HepG2 (cell line): ENCODE measurements around the gene NCAPD2. TPM values are rescaled to one million over a fixed set of nuclear protein-coding genes. Genes with fewer than 3 reads are reported as not detected.

ENCODE experiments used
- ATAC-seq: fragments of 200-7000 bp; cut with Tn5 transposase; 3 replicates; pipeline ENCODE4 v1.9.1; 2020; ENCODE audit warnings: mild to moderate bottlenecking, moderate library complexity
- BruUV-seq: library from RNA; stranded (reverse); fragments of 400-500 nt; replicated peaks from 2 replicates; lab custom pipeline; 2021; lab: Mats Ljungman, UMichigan
- CTCF ChIA-PET: fragments of 300-600 bp; formaldehyde crosslinking; extraction: SDS; loops from one replicate; lab custom pipeline; 2021; ENCODE audit warnings: low total read pairs, inconsistent platforms, low intra/inter-chr PET ratio; lab: Yijun Ruan, JAX
- POLR2A ChIA-PET: fragments of 350-600 bp; sonication (Branson Sonifier 250); formaldehyde crosslinking; loops from one replicate; lab custom pipeline; 2020; ENCODE audit warnings: antibody characterized with exemption, inconsistent platforms; lab: Yijun Ruan, JAX
- DNase-seq: peaks from one replicate; pipeline ENCODE4 v3.0.0-alpha.2; 2015; ENCODE audit warnings: low spot score
- FAIRE-seq: peaks from 3 replicates; lab custom pipeline; 2011; peaks lifted over from hg19 to GRCh38; lab: Jason Lieb, UNC
- H2AFZ ChIP-seq: one replicate; pipeline ENCODE4 v1.6.1; 2011; ENCODE audit warnings: low read length, inconsistent platforms
- H3K27ac ChIP-seq: fragments of 300-600 bp; 3 replicates; pipeline ENCODE4 v1.8.0; 2011; ENCODE audit warnings: mixed run types, mild to moderate bottlenecking, mixed read lengths, low read length, inconsistent platforms; ENCODE audit not compliant: insufficient read depth; ENCODE audit errors: extremely low read length
- H3K27me3 ChIP-seq, 2 experiments: fragments of 200-600 bp in 1 of 2; 2 replicates in 1 of 2; 3 replicates in 1 of 2; pipeline versions ENCODE4 v1.6.0 to v1.8.0; 2011; ENCODE audit warnings: low read length in 2 of 2, mild to moderate bottlenecking in 2 of 2, moderate library complexity in 2 of 2, inconsistent platforms in 1 of 2; ENCODE audit not compliant: insufficient read depth in 2 of 2, control insufficient read depth in 1 of 2
- H3K36me3 ChIP-seq, 2 experiments: fragments of 200-600 bp in 1 of 2; replicated peaks in 1 of 2; 2 replicates in 1 of 2; 3 replicates in 1 of 2; pipeline versions ENCODE4 v1.5.1 to v1.8.0; 2011; ENCODE audit warnings: low read length in 2 of 2, inconsistent platforms in 1 of 2; ENCODE audit not compliant: insufficient read depth in 2 of 2, control insufficient read depth in 1 of 2
- H3K4me1 ChIP-seq: 2 replicates; pipeline ENCODE4 v1.5.1; 2012; ENCODE audit warnings: low read length, inconsistent platforms; ENCODE audit not compliant: insufficient read depth
- H3K4me2 ChIP-seq: 2 replicates; pipeline ENCODE4 v1.6.0; 2011; ENCODE audit warnings: low read depth, low read length, inconsistent platforms
- H3K4me3 ChIP-seq, 3 experiments: fragments of 200-600 bp in 1 of 3; sonication (generic), shearing (Covaris generic) in 1 of 3; replicated peaks in 1 of 3; 2 replicates each; pipeline ENCODE4 v1.5.1; 2011 to 2016; ENCODE audit warnings: low read length in 3 of 3, inconsistent platforms in 2 of 3, low read depth in 2 of 3, mild to moderate bottlenecking in 2 of 3, control low read depth in 1 of 3, mixed read lengths in 1 of 3; ENCODE audit not compliant: insufficient read depth in 1 of 3
- H3K79me2 ChIP-seq: one replicate; pipeline ENCODE4 v1.6.1; 2011; ENCODE audit warnings: low read length, inconsistent platforms; ENCODE audit not compliant: insufficient read depth
- H3K9ac ChIP-seq: 2 replicates; pipeline ENCODE4 v1.6.0; 2011; ENCODE audit warnings: mild to moderate bottlenecking, low read depth, low read length, inconsistent platforms; ENCODE audit not compliant: insufficient read depth
- H3K9me3 ChIP-seq: 2 replicates; pipeline ENCODE4 v1.5.1; 2012; ENCODE audit warnings: mild to moderate bottlenecking, low read length
- H4K20me1 ChIP-seq: 2 replicates; pipeline ENCODE4 v1.6.0; 2011; ENCODE audit warnings: inconsistent platforms, mild to moderate bottlenecking, low read length, moderate library complexity; ENCODE audit not compliant: insufficient read depth
- NFE2L1 ChIP-seq: sonication (generic); formaldehyde crosslinking; IDR thresholded peaks from 2 replicates; pipeline ENCODE4 v1.4.0; 2020; ENCODE audit warnings: missing genetic modification reagents, mild to moderate bottlenecking, borderline replicate concordance
- POLR2A ChIP-seq, 2 experiments: IDR thresholded peaks; 2 replicates each; pipeline ENCODE4 v1.6.1; 2011; ENCODE audit warnings: low read depth in 2 of 2, low read length in 2 of 2, mild to moderate bottlenecking in 1 of 2, moderate library complexity in 1 of 2; ENCODE audit not compliant: insufficient read depth in 1 of 2
- SRSF4 ChIP-seq: fragments of 200-400 bp; formaldehyde crosslinking; IDR thresholded peaks from one replicate; pipeline ENCODE4 v1.6.1; 2018; ENCODE audit warnings: mild to moderate bottlenecking, low read depth, low read length, moderate library complexity; ENCODE audit not compliant: poor library complexity, severe bottlenecking
- ZNF276 ChIP-seq: sonication (generic); formaldehyde crosslinking; IDR thresholded peaks from 2 replicates; pipeline ENCODE4 v1.4.0; 2020; ENCODE audit warnings: mild to moderate bottlenecking, low read depth, missing genetic modification reagents
- ZNF33A ChIP-seq: sonication (generic); formaldehyde crosslinking; IDR thresholded peaks from 2 replicates; pipeline ENCODE4 v1.5.1; 2020; ENCODE audit warnings: missing genetic modification reagents, mild to moderate bottlenecking, moderate library complexity, borderline replicate concordance
- ZNF512 ChIP-seq: sonication (generic); formaldehyde crosslinking; IDR thresholded peaks from 2 replicates; pipeline ENCODE4 v1.4.0; 2020; ENCODE audit warnings: mild to moderate bottlenecking, missing genetic modification reagents
- WGBS: methylation state at CpG from one replicate; pipeline ENCODE4 v1.1.6; 2017; ENCODE audit warnings: low lambda C conversion rate; 5-methylcytosine and 5-hydroxymethylcytosine counted together
- in situ Hi-C: cut with HindIII; loops from 2 replicates; pipeline ENCODE4 v1.10.0; 2017; ENCODE audit warnings: low pct_unique_long_range_greater_than_20kb; ENCODE audit not compliant: extremely low pct_ligation_motif_present
- intact Hi-C: fragments of 100-400 bp; cut with micrococcal nuclease; formaldehyde crosslinking; loops from one replicate; pipeline ENCODE4 v1.10.0; 2022; ENCODE audit not compliant: unreplicated experiment
- polyA plus RNA-seq, 8 experiments: library from polyadenylated mRNA; depleted of rRNA in 3 of 8; stranded (reverse) in 7 of 8; unstranded in 1 of 8; fragments of >200 nt; fragmentation: Illumina TruSeq in 4 of 8; extraction: Trizol in 4 of 8; gene quantifications; 2 replicates each; pipeline versions ENCODE4 v1.2.1 to v1.2.3, GENCODE V29; 2011 to 2016; ENCODE audit warnings: low read depth in 4 of 8, missing spikeins in 1 of 8, mixed read lengths in 1 of 8; ENCODE audit not compliant: insufficient read depth in 1 of 8
- total RNA-seq, 5 experiments: library from RNA; depleted of rRNA; stranded (reverse); fragments of >200 nt; fragmentation: Illumina TruSeq; extraction: Trizol; gene quantifications; 2 replicates each; pipeline ENCODE4 v1.2.3, GENCODE V29; 2016; ENCODE audit warnings: low read depth in 1 of 5

Gene NCAPD2
- total and polyA plus RNA-seq, 2 of the 13 experiments (the other 11 are each of a cell fraction or from before 2014, with no cell fraction given) = 51.1 to 65.6 TPM

DNA sequence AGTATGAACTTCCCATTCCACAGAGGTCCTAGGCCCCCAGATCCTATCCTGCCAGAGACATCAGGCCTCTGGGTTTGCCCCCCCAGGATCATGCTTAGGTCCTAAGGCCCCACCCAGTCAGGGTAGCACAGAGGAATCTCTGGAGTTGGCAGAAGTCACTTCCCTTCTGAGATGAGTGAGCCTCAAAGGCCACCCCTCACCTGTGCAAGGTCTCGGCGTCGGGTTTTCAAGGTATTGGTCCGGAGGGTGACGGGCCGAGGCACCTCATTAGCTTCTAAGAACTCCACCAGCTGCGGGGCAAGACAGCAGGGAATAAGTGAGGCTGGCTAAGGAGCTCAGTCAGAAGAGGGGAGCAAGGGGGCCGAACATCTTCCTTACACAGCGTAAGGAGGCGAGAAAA, 69.0 kb downstream of the NCAPD2 start:
- CTCF ChIA-PET = interaction anchor here (1.0 kb wide), 1 partner anchor 135 kb away, joined by 3 read pairs; no protein-coding TSS in a partner anchor

More for the DNA sequence above, 69.0 kb downstream of the NCAPD2 start:
- intact Hi-C loops = no loop called here
- H3K9ac ChIP-seq = no peak overlapping the region
- BruUV-seq = no TSS peak
- peaks cover 32 to 63% of the 10 kb centered on the region in 2 experiments for H3K36me3 ChIP-seq
- POLR2A ChIA-PET = no interaction called here
- no peaks in the 10 kb centered on the region for H3K27me3 ChIP-seq
- 97% methylated on average over 10 of the region's 10 CpGs for WGBS
- no peaks in the 10 kb centered on the region for H3K9me3 ChIP-seq
- H2AFZ ChIP-seq = no peak overlapping the region
- no peak overlapping the region for H3K4me2 ChIP-seq
- peaks cover 13% of the 10 kb centered on the region for H3K4me1 ChIP-seq
- peaks cover 30% of the 10 kb centered on the region for H3K79me2 ChIP-seq
- no peak overlapping the region for H3K27ac ChIP-seq
- in situ Hi-C loops = no loop called here
- no peak for FAIRE-seq
- DNase-seq = no peak
- no peak for ATAC-seq
- H4K20me1 ChIP-seq = no peaks in the 10 kb centered on the region
- no peak for TF ChIP-seq NFE2L1 (CRISPR knock-in tag)
- no peak for TF ChIP-seq SRSF4
- TF ChIP-seq POLR2A (IDR thresholded peaks at IDR 0.05; ENCODE audit: insufficient read depth in 1 of 2, low read depth in 2 of 2, low read length in 2 of 2) = no peak
- no peak for TF ChIP-seq ZNF33A (CRISPR knock-in tag)
- no peak for TF ChIP-seq ZNF512
- TF ChIP-seq ZNF276 (CRISPR knock-in tag) = no peak
- no peak overlapping the region for H3K4me3 ChIP-seq
